Stomach (tissue), 4 donors: Measurements from ENCODE around the gene AQP7.

ENCODE experiments used
- CTCF ChIP-seq, 7 experiments: fragments of 450-650 bp in 4 of 7; fragments of 200-600 bp in 3 of 7; sonication (generic) in 3 of 7; IDR thresholded peaks; one replicate each; pipeline ENCODE4 v1.5.1; 2016 to 2019; ENCODE audit warnings: antibody characterized with exemption in 7 of 7, control low read depth in 2 of 7, mild to moderate bottlenecking in 1 of 7
- POLR2A ChIP-seq, 4 donors: fragments of 450-650 bp; IDR thresholded peaks; one replicate each; pipeline ENCODE4 v1.6.1; 2016; ENCODE audit warnings: antibody characterized with exemption in 4 of 4, control low read depth in 2 of 4, mild to moderate bottlenecking in 1 of 4, moderate library complexity in 1 of 4
- POLR2AphosphoS5 ChIP-seq, 3 donors: sonication (generic); formaldehyde crosslinking; IDR thresholded peaks; one replicate each; pipeline ENCODE4 v1.6.1; 2016; ENCODE audit warnings: antibody characterized with exemption in 3 of 3

GRCh38 chr9:33426843-33427293 is 24.5 kb upstream of the AQP7 start:
- TF ChIP-seq POLR2A (IDR thresholded peaks at IDR 0.05) (no peak), POLR2AphosphoS5 (IDR thresholded peaks at IDR 0.05) (no peak), CTCF (IDR thresholded peaks at IDR 0.05) (no peak)
